LNCAP (cell line): ENCODE measurements around the gene ITGBL1.

ENCODE experiments used
- TF ChIP-seq, protein P1 (sequence below): fragments of 450-650 bp; IDR thresholded peaks from 2 replicates; pipeline ENCODE4 v1.5.1; 2017; ENCODE audit warnings: mild to moderate bottlenecking

ITGBL1 gene

DNA sequence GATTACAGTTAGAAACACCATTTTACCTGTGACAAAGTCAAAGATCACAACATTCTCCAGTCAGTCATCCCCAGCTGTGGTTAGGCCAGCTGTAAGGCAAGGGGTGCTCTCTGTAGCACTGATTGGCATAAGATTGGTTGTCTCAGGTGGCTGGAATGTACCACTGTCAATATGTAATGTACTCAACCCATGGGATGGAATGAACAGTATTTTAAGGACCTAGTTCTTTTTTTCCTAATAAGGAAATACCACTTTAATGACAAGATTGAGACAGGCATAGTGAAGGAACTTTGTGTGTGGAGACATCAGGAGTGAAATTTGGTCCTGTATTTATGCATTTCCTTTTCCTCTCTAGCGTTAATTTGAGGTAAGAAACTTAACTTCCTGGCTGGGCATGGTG, 310.7 kb downstream of the ITGBL1 start:
- TF ChIP-seq, protein P1, sequence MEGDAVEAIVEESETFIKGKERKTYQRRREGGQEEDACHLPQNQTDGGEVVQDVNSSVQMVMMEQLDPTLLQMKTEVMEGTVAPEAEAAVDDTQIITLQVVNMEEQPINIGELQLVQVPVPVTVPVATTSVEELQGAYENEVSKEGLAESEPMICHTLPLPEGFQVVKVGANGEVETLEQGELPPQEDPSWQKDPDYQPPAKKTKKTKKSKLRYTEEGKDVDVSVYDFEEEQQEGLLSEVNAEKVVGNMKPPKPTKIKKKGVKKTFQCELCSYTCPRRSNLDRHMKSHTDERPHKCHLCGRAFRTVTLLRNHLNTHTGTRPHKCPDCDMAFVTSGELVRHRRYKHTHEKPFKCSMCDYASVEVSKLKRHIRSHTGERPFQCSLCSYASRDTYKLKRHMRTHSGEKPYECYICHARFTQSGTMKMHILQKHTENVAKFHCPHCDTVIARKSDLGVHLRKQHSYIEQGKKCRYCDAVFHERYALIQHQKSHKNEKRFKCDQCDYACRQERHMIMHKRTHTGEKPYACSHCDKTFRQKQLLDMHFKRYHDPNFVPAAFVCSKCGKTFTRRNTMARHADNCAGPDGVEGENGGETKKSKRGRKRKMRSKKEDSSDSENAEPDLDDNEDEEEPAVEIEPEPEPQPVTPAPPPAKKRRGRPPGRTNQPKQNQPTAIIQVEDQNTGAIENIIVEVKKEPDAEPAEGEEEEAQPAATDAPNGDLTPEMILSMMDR: no peak
